Trophoblast cell (in vitro differentiated cells and primary cell): ENCODE results near the gene CTXN1.

Experiments
- DNase-seq, 2 donors: peaks; one replicate each; pipeline ENCODE4 v3.0.0-alpha.2; 2016
- H2AFZ ChIP-seq: 2 replicates; pipeline ENCODE4 v1.6.1; 2013; ENCODE audit warnings: low read length, moderate library complexity, mild to moderate bottlenecking; ENCODE audit not compliant: insufficient read depth, poor library complexity
- H2AK5ac ChIP-seq: 2 replicates; pipeline ENCODE4 v1.6.1; 2013; ENCODE audit warnings: mild to moderate bottlenecking, low read length
- H2BK120ac ChIP-seq: 2 replicates; pipeline ENCODE4 v1.6.1; 2013; ENCODE audit warnings: low read length, mild to moderate bottlenecking, moderate library complexity; ENCODE audit not compliant: insufficient read depth, poor library complexity
- H2BK12ac ChIP-seq: 2 replicates; pipeline ENCODE4 v1.6.1; 2013; ENCODE audit warnings: mild to moderate bottlenecking, low read length, moderate library complexity
- H2BK5ac ChIP-seq: 2 replicates; pipeline ENCODE4 v1.6.1; 2013; ENCODE audit warnings: low read length, low read depth, moderate library complexity, mild to moderate bottlenecking; ENCODE audit not compliant: poor library complexity
- H3K14ac ChIP-seq: 2 replicates; pipeline ENCODE4 v1.6.1; 2013; ENCODE audit warnings: mild to moderate bottlenecking, low read length
- H3K18ac ChIP-seq: 2 replicates; pipeline ENCODE4 v1.6.1; 2013; ENCODE audit warnings: mild to moderate bottlenecking, low read length
- H3K23ac ChIP-seq: 2 replicates; pipeline ENCODE4 v1.6.1; 2013; ENCODE audit warnings: low read length
- H3K27ac ChIP-seq: 2 replicates; pipeline ENCODE4 v1.5.1; 2013; ENCODE audit warnings: low read depth, mild to moderate bottlenecking, inconsistent platforms, low read length, moderate library complexity
- H3K27me3 ChIP-seq: 2 replicates; pipeline ENCODE4 v1.6.1; 2013; ENCODE audit warnings: inconsistent platforms, mild to moderate bottlenecking, low read length, moderate library complexity; ENCODE audit not compliant: insufficient read depth
- H3K36me3 ChIP-seq, 2 experiments: 1 replicate in 1 of 2; 2 replicates in 1 of 2; pipeline ENCODE4 v1.6.1; 2013; ENCODE audit warnings: low read length in 2 of 2, mild to moderate bottlenecking in 2 of 2, moderate library complexity in 1 of 2; ENCODE audit not compliant: insufficient read depth in 2 of 2, control insufficient read depth in 1 of 2
- H3K4ac ChIP-seq: 2 replicates; pipeline ENCODE4 v1.6.1; 2013; ENCODE audit warnings: low read depth, mild to moderate bottlenecking, low read length, moderate library complexity
- H3K4me1 ChIP-seq, 2 experiments: 1 replicate in 1 of 2; 2 replicates in 1 of 2; pipeline ENCODE4 v1.6.1; 2013; ENCODE audit warnings: low read length in 2 of 2, mild to moderate bottlenecking in 2 of 2, moderate library complexity in 1 of 2; ENCODE audit not compliant: insufficient read depth in 2 of 2, control insufficient read depth in 1 of 2
- H3K4me2 ChIP-seq: 2 replicates; pipeline ENCODE4 v1.6.1; 2013; ENCODE audit warnings: inconsistent platforms, mild to moderate bottlenecking, low read length, moderate library complexity
- H3K4me3 ChIP-seq: 2 replicates; pipeline ENCODE4 v1.5.1; 2013; ENCODE audit warnings: mild to moderate bottlenecking, low read depth, low read length, inconsistent platforms
- H3K79me1 ChIP-seq: one replicate; pipeline ENCODE4 v1.6.1; 2013; ENCODE audit warnings: low read length
- H3K79me2 ChIP-seq: 2 replicates; pipeline ENCODE4 v1.6.1; 2013; ENCODE audit warnings: low read length, mild to moderate bottlenecking; ENCODE audit not compliant: control insufficient read depth, insufficient read depth, poor library complexity
- H3K9ac ChIP-seq: 2 replicates; pipeline ENCODE4 v1.6.1; 2013; ENCODE audit warnings: mild to moderate bottlenecking, low read length
- H3K9me3 ChIP-seq: 2 replicates; pipeline ENCODE4 v1.6.1; 2013; ENCODE audit warnings: low read depth, mild to moderate bottlenecking, control low read depth, inconsistent platforms, low read length; ENCODE audit not compliant: insufficient read depth
- H4K12ac ChIP-seq: 2 replicates; pipeline ENCODE4 v1.6.1; 2013; ENCODE audit warnings: low read depth, mild to moderate bottlenecking, low read length, moderate library complexity
- H4K8ac ChIP-seq: 2 replicates; pipeline ENCODE4 v1.6.1; 2013; ENCODE audit warnings: low read depth, mild to moderate bottlenecking, low read length, moderate library complexity
- H4K91ac ChIP-seq: one replicate; pipeline ENCODE4 v1.6.1; 2013; ENCODE audit warnings: low read depth, mild to moderate bottlenecking, low read length, moderate library complexity
- WGBS: extraction: QIAGEN DNeasy Blood & Tissue Kit; methylation state at CpG from one replicate; pipeline ENCODE4 v1.1.7; 2013; ENCODE audit warnings: missing lambda C conversion rate; ENCODE audit not compliant: insufficient read length, insufficient coverage; ENCODE audit errors: extremely low coverage; 5-methylcytosine and 5-hydroxymethylcytosine counted together

The CTXN1 gene

GRCh38 chr19:7917267-7918061, 8.5 kb downstream of the CTXN1 start:
- Histone ChIP-seq H3K4ac (no peak overlapping the region), H2AFZ (peak overlapping the region; percentile 17), H3K36me3 (peaks cover 13 to 19% of the 10 kb centered on the region in 2 experiments), H2BK5ac (no peak overlapping the region), H3K27me3 (peaks cover 31% of the 10 kb centered on the region), H2AK5ac (no peak overlapping the region), H3K79me2 (peaks cover 2% of the 10 kb centered on the region), H4K91ac (no peak overlapping the region), H3K4me3 (peak overlapping the region; percentile 63), H2BK12ac (no peak overlapping the region), H3K4me2 (peak overlapping the region; percentile 52), H3K79me1 (peaks cover 2% of the 10 kb centered on the region), H3K23ac (no peak overlapping the region), H2BK120ac (no peak overlapping the region), H3K27ac (no peak overlapping the region), H3K18ac (no peak overlapping the region), H3K9ac (no peak overlapping the region), H3K14ac (no peak overlapping the region), H3K9me3 (peaks cover 7% of the 10 kb centered on the region), H3K4me1 (peaks cover 16 to 23% of the 10 kb centered on the region in 2 experiments), H4K8ac (peak overlapping the region; percentile 19), H4K12ac (peak overlapping the region; percentile 17)
- WGBS: no CpG with 5 or more reads among the region's 71 CpGs
- peak; percentile 78 to 84 for DNase-seq

GRCh38 chr19:7916955-7917266, 9.0 kb downstream of the CTXN1 start:
- H2BK120ac ChIP-seq: no peak overlapping the region
- H3K4me3 ChIP-seq: no peak overlapping the region
- H3K9me3 ChIP-seq: peaks cover 7% of the 10 kb centered on the region
- H4K91ac ChIP-seq: no peak overlapping the region
- no peak for DNase-seq
- no peak overlapping the region for H3K18ac ChIP-seq
- no peak overlapping the region for H4K8ac ChIP-seq
- H3K4ac ChIP-seq: no peak overlapping the region
- H2BK12ac ChIP-seq: no peak overlapping the region
- peaks cover 16 to 23% of the 10 kb centered on the region in 2 experiments for H3K4me1 ChIP-seq
- H3K4me2 ChIP-seq: peak overlapping the region; percentile 52
- WGBS: no CpG with 5 or more reads among the region's 12 CpGs
- H4K12ac ChIP-seq: no peak overlapping the region
- H3K36me3 ChIP-seq: peaks cover 12 to 18% of the 10 kb centered on the region in 2 experiments
- no peak overlapping the region for H3K9ac ChIP-seq
- no peak overlapping the region for H3K27ac ChIP-seq
- peaks cover 2% of the 10 kb centered on the region for H3K79me2 ChIP-seq
- H2AFZ ChIP-seq: no peak overlapping the region
- no peak overlapping the region for H3K14ac ChIP-seq
- no peak overlapping the region for H2AK5ac ChIP-seq
- no peak overlapping the region for H3K23ac ChIP-seq
- peaks cover 31% of the 10 kb centered on the region for H3K27me3 ChIP-seq
- H2BK5ac ChIP-seq: no peak overlapping the region
- peaks cover 2% of the 10 kb centered on the region for H3K79me1 ChIP-seq

- Histone ChIP-seq H3K27me3 (peaks cover 31% of the 10 kb centered on the region), H4K8ac (peak overlapping the region; percentile 23), H2BK120ac (no peak overlapping the region), H3K9me3 (peaks cover 7% of the 10 kb centered on the region), H3K36me3 (peaks cover 14 to 20% of the 10 kb centered on the region in 2 experiments), H2AK5ac (no peak overlapping the region), H3K27ac (no peak overlapping the region), H3K4me3 (no peak overlapping the region), H3K4me2 (peak overlapping the region; percentile 52), H3K14ac (no peak overlapping the region), H4K91ac (no peak overlapping the region), H3K18ac (no peak overlapping the region), H3K79me2 (peaks cover 2% of the 10 kb centered on the region), H2AFZ (no peak overlapping the region), H3K4ac (no peak overlapping the region), H3K79me1 (peaks cover 2% of the 10 kb centered on the region), H3K23ac (no peak overlapping the region), H3K4me1 (peaks cover 16 to 23% of the 10 kb centered on the region in 2 experiments), H2BK12ac (no peak overlapping the region), H2BK5ac (no peak overlapping the region), H4K12ac (no peak overlapping the region), H3K9ac (no peak overlapping the region)
- peak in 1 of 2 donors; percentile 62 for DNase-seq
- WGBS: no CpG with 5 or more reads among the region's 104 CpGs
Measured at GRCh38 chr19:7916103-7916954, 9.6 kb downstream of the CTXN1 start.

GRCh38 chr19:7915250-7916102, 10.5 kb downstream of the CTXN1 start:
- Histone ChIP-seq H4K12ac (no peak overlapping the region), H2AFZ (no peak overlapping the region), H3K14ac (no peak overlapping the region), H3K9ac (no peak overlapping the region), H2BK120ac (no peak overlapping the region), H3K4me3 (no peak overlapping the region), H2BK12ac (no peak overlapping the region), H4K8ac (no peak overlapping the region), H3K23ac (no peak overlapping the region), H2AK5ac (no peak overlapping the region), H3K27ac (no peak overlapping the region), H3K79me1 (peaks cover 2% of the 10 kb centered on the region), H3K27me3 (peaks cover 31% of the 10 kb centered on the region), H3K36me3 (peaks cover 22 to 28% of the 10 kb centered on the region in 2 experiments), H3K79me2 (peaks cover 2% of the 10 kb centered on the region), H3K4me1 (peaks cover 16 to 19% of the 10 kb centered on the region in 2 experiments), H3K9me3 (peaks cover 7% of the 10 kb centered on the region), H3K4ac (no peak overlapping the region), H3K4me2 (peak overlapping the region; percentile 52), H3K18ac (no peak overlapping the region), H2BK5ac (no peak overlapping the region), H4K91ac (no peak overlapping the region)
- WGBS: no CpG with 5 or more reads among the region's 24 CpGs
- no peak for DNase-seq
